HS-27A (cell line): Measurements from ENCODE around the gene RPS4Y2.

ENCODE experiments used
- DNase-seq: peaks from one replicate; pipeline ENCODE4 v3.0.0-alpha.2; 2012; ENCODE audit warnings: low read depth, missing footprints

Gene RPS4Y2

DNA sequence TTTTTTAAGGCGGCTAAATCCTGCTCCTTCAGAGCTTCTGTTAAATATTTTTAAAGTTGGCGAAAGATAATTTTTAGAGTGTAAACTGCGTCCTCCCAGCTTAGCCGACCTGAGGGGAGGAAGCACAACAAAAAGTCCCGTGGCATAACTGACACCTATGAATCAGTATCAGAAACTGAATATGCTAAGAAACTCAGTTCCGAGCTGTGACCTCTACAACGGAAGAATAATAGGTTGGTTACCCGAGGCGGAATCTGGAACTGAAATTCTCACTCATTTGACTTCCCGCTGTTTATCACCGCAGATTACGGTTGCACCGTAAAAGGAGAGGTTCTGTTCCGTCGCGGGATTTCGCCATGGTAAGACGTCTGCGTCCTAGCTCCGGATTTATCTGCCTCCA is at the start of gene RPS4Y2:
RPS4Y2 (plus strand) TSS at position 301 of the 400 bp plus-strand sequence; CDS start at position 357, 56 bp downstream.
- DNase-seq, result no peak

GRCh38 chrY:20714391-20714790 is 41.5 kb upstream of the RPS4Y2 start:
- DNase-seq, result no peak

GRCh38 chrY:20726184-20726907 is 29.6 kb upstream of the RPS4Y2 start:
- no peak for DNase-seq

- no peak for DNase-seq
These were observed 20.7 kb upstream of the RPS4Y2 start for GRCh38 chrY:20735200-20735599.

DNA sequence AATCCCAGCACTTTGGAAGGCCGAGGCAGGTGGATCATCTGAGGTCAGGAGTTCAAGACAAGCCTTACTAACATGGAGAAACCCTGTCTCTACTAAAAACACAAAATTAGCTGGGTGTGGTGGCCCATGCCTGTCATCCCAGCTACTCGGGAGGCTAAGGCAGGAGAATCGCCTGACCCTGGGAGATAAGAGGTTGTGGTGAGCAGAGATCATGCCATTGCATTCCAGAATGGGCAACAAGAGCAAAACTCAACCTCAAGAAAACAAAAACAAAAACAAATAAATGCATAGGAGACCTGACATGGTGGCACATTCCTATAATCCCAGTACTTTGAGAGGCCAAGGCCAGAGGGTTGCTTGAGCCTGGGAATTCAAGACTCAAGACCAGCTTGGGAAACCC is 16.1 kb upstream of the RPS4Y2 start:
- DNase-seq, result no peak

DNA sequence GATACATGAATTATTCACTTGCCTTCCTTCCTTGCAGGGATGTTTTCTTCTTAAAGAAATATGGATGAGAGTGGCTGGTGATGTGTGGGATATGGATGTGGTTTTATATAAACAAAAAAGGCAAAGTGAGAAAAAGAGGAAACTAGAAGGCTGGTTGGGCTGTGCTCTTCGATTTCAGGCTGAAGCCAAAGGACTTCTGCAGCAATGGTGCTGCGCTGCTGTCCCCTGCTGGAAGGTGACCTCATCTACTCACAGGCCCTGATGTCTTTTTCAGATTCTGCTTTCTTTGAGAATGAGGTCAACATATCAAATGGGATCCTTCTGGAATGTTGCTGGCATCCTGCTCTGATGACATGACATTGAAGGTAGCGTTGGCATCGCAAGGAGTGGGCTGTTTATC is 15.3 kb upstream of the RPS4Y2 start:
- DNase-seq, result no peak

DNA sequence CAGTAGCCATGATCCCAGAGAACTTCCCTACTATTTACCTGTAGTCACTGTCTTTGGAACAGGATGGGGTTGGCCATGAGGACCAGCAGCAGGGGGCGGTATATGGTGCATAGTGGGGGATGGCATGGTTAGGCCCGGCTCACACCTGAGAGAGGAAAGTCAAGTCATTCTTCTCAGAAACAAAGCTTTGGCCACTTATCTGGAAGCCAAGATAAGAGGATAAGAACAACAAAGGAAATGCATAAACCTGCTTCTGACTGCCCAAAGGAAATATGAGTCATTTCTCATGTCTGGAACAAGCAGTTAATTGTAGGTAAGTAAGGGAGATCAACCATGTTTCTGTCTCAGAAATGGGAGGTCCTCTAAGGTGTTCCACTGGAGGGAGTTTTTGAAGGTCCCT is 10.8 kb upstream of the RPS4Y2 start:
- no peak for DNase-seq

DNA sequence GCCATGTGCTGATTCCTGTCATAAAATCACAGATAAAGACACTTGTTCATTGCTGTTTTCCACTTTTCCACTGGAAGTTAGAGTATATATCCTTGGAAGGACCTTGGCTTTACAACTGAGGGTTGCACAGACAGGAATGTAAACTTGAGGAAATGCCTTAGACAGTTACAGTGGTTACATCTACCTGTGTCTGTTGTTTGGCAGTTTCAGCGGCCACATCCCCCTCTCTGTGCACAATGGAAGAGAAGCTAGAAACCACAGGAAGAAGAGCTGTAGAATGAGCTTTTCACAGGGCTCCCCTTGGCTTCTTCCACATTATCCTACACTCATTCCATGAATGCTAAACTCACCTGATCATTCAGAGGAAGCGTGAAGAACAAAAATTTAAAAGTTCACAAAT is 9.0 kb upstream of the RPS4Y2 start:
- DNase-seq, result no peak

DNA sequence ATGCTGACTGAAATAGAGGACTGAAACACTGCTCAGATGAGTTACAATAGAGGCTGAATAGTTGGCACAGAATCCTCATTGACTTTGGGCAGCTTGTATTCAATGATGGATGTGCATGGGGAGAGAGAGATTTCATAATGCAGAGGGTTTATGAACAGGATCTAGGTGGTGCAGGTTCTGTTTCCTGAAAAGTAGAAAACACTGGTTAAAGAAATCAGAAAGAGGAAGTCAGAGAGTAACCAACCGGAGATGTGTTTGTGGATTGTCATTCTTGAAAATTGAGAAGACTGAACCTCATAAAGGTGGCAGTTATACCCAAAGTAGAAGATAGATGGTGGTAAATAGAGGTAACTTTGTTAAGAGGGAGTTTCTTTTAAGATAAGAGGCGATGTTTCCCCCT is 8.0 kb downstream of the RPS4Y2 start:
- DNase-seq, result no peak

GRCh38 chrY:20765117-20765516 is 9.2 kb downstream of the RPS4Y2 start:
- DNase-seq, result no peak

- DNase-seq, result no peak
These were observed 14.8 kb downstream of the RPS4Y2 start for GRCh38 chrY:20770755-20771154.

DNA sequence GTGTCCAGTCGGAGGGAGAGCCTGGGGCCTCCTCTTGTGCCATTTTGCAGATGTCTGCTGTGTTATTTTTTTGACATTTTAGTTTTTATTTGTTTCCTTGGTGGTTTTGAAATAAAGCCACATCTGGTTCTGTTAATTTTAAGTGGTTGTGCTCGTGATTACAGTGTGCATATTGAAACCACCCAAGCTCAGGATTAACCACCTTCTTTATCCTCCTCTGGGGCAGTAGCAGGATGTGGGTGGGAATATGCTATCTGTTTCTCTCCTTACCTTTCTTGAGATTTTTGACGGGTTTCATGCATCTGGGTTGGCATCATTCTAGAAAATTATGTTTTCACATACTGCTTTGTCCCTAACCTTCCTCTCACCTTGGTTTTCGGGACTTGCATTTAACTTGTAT is 20.2 kb downstream of the RPS4Y2 start:
- DNase-seq, result no peak

- no peak for DNase-seq
These were observed 24.3 kb downstream of the RPS4Y2 start for GRCh38 chrY:20780104-20780654.

DNA sequence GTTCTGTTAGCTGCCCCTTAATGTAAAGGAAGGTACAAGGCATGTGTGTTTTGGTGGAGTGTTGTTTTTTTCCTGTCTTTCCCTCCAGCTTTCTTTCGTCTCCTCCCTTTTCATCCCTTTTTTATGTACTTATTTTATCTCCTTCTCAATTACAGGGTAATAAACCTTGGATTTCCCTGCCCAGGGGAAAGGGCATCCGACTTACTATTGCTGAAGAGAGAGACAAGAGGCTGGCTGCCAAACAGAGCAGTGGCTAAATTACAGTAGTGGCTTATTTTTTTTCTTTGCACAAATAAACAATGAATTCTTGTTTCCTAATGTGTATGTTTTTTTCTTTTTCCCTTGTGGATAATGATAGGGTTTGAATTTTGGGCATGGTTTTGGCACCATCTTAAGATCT is 24.9 kb downstream of the RPS4Y2 start:
- no peak for DNase-seq

DNA sequence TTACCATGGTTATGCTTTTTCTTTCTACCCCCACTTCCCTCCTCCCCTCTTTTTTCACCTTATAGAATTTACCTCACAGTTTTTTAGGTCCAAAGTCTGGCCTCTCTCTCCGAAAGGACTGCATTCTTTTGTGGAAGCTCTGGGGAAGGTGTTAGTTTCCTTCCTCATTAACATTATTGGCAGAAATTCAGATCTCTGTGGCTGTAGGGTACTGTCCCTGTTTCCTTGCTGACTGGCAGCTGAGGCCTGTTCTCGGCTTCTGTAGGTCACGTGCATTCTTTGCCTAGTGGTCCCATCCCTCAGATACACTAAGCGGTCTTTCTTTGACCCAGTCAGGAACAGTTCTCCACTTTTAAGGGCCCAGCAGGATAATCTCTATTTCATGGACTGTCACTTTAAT is 25.5 kb downstream of the RPS4Y2 start:
- DNase-seq, result no peak

DNA sequence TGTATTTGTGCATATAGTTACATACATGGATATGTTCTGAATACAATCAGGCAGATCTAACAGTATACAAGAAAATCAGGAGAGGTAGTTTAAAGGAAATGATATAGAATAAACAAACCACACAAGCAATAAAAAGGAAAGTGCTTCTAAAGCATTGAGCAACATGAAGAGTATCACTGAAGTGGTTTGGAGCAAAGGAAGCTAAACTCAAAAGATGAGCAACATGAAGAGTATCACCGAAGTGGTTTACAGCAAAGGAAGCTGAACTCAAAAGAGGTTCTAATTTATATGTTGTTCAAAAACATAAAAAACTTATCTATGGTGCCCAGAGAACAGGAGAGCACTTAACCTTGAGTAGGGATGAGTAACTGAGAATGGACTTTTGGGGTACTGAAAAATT is 29.1 kb downstream of the RPS4Y2 start:
- no peak for DNase-seq

- DNase-seq, result no peak
These were observed 31.2 kb downstream of the RPS4Y2 start for GRCh38 chrY:20787076-20787475.

- no peak for DNase-seq
These were observed 42.6 kb downstream of the RPS4Y2 start for GRCh38 chrY:20798351-20799049.

DNA sequence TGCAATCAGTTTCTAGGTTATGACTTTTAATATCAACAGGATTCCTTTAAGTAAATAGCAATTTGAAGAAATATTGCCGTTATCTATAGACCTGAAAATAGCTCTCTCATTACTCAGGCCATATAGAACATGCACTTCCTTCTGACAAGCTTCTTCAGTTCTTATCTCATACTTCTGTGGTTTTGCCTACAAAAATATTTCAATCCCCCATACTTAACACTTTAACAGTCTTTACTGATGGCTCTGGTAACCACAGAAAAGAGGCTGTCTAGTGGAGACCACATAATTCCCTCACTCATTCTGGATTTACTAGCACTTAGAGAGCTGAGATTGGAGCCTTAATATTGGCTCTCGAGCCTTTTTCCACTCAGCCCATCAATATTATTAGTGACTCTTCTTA is 46.8 kb downstream of the RPS4Y2 start:
- no peak for DNase-seq

GRCh38 chrY:20806243-20806642 is 50.3 kb downstream of the RPS4Y2 start:
- no peak for DNase-seq

GRCh38 chrY:20813459-20813858 is 57.6 kb downstream of the RPS4Y2 start:
- no peak for DNase-seq

DNA sequence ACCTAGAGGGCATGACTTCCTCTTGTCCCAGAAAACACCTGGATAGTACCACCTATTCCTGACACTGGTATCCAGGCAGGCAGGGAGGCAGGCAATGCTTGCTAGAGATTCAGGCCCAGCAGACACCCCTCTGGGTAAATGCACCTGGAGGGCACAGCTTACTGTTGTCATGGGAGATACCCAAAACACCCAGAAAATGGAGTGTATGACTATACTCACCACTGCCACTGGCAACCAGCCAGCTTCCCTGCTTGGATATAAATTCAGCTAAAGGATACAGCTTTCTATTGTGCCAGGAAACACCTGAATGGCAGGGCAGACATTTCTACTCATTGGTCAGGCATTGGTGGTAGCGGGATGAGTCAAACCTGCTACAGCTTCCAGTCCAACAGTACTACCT is 58.9 kb downstream of the RPS4Y2 start:
- no peak for DNase-seq

DNA sequence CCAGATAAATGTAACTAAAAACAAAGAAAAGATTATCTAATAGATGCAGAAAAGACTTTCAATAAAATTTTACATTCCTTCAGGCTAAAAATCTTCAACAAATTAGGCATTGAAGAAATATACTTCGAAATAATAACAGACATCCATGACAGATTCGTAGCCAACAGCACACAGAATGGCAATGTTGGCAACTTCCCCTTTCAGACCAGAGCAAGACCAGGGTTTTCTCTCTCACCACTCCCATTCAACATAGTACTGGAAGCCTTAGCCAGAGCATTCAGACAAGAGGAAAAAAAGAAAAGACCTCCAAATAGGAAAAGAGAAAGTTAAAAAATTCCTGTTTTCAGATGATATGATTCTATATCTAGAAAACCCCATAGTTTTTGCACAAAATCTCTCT is 61.2 kb downstream of the RPS4Y2 start:
- no peak for DNase-seq
